ENCODE data around the gene IGF2BP2. TPM values are rescaled to one million over a fixed set of nuclear protein-coding genes. Genes with fewer than 3 reads are reported as not detected.

Gene IGF2BP2
- total and polyA plus RNA-seq, 4 donors, result 7.8 to 92.6 (median 11.8) TPM

DNA sequence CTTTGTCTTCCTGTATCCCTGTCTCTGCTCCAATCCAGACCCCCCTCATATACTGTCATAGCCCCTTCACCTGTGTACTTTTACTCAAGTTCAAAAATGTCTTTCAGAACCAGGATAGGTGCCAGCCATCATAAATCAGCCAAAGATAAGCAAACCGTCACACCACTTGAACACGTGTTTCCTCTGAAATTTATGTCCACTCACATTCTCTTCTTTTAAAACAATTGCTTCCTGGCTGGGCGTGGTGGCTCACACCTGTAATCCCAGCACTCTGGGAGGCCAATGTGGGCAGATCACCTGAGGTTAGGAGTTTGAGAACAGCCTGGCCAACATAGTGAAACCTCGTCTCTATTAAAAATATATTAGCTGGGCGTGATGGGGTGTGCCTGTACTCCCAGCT lies 74.1 kb downstream of the IGF2BP2 start:
- Histone ChIP-seq H3K4me1 (ENCODE audit: control insufficient read depth in 5 of 5, insufficient read depth in 5 of 5, low read length in 5 of 5) (peaks cover 0 to 10% (median 3%) of the 10 kb centered on the region in 5 donors), H3K9me3 (ENCODE audit: control insufficient read depth in 4 of 4, insufficient read depth in 3 of 4, low read length in 3 of 4) (peaks cover 0 to 3% (median 1%) of the 10 kb centered on the region in 4 donors), H3K9ac (ENCODE audit: insufficient read depth in 1 of 2, low read length in 2 of 2) (no peak overlapping the region), H3K27me3 (ENCODE audit: control insufficient read depth in 3 of 3, insufficient read depth in 3 of 3, low read length in 2 of 3) (no peaks in the 10 kb centered on the region), H3K36me3 (ENCODE audit: control insufficient read depth in 4 of 4, insufficient read depth in 4 of 4, low read length in 4 of 4) (peaks cover 0 to 6% (median under 1%) of the 10 kb centered on the region in 4 donors), H3K4me3 (no peak overlapping the region), H3K27ac (ENCODE audit: low read depth in 1 of 2, low read length in 1 of 2) (no peak overlapping the region)
- TF ChIP-seq, protein P1, sequence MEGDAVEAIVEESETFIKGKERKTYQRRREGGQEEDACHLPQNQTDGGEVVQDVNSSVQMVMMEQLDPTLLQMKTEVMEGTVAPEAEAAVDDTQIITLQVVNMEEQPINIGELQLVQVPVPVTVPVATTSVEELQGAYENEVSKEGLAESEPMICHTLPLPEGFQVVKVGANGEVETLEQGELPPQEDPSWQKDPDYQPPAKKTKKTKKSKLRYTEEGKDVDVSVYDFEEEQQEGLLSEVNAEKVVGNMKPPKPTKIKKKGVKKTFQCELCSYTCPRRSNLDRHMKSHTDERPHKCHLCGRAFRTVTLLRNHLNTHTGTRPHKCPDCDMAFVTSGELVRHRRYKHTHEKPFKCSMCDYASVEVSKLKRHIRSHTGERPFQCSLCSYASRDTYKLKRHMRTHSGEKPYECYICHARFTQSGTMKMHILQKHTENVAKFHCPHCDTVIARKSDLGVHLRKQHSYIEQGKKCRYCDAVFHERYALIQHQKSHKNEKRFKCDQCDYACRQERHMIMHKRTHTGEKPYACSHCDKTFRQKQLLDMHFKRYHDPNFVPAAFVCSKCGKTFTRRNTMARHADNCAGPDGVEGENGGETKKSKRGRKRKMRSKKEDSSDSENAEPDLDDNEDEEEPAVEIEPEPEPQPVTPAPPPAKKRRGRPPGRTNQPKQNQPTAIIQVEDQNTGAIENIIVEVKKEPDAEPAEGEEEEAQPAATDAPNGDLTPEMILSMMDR (IDR thresholded peaks at IDR 0.05; ENCODE audit: control extremely low read depth, extremely low read depth), result no peak
- 59 to 65% methylated on average over 5 of the region's 5 CpGs for WGBS, 2 donors
- DNase-seq (no peak), ATAC-seq (ENCODE audit: insufficient read depth, low FRiP score) (no peak)

- Histone ChIP-seq H3K27me3 (ENCODE audit: control insufficient read depth in 3 of 3, insufficient read depth in 3 of 3, low read length in 2 of 3) (no peaks in the 10 kb centered on the region), H3K9me3 (ENCODE audit: control insufficient read depth in 4 of 4, insufficient read depth in 3 of 4, low read length in 3 of 4) (no peaks in the 10 kb centered on the region), H3K4me3 (no peak overlapping the region), H3K4me1 (ENCODE audit: control insufficient read depth in 5 of 5, insufficient read depth in 5 of 5, low read length in 5 of 5) (peaks cover 0 to 17% (median 6%) of the 10 kb centered on the region in 5 donors), H3K27ac (ENCODE audit: low read depth in 1 of 2, low read length in 1 of 2) (no peak overlapping the region), H3K36me3 (ENCODE audit: control insufficient read depth in 4 of 4, insufficient read depth in 4 of 4, low read length in 4 of 4) (peaks cover 0 to 6% (median 0%) of the 10 kb centered on the region in 4 donors), H3K9ac (ENCODE audit: insufficient read depth in 1 of 2, low read length in 2 of 2) (no peak overlapping the region)
- TF ChIP-seq, protein P1 (IDR thresholded peaks at IDR 0.05; ENCODE audit: control extremely low read depth, extremely low read depth), result no peak
- no peak for ATAC-seq (ENCODE audit: insufficient read depth, low FRiP score)
- DNase-seq, result no peak
- 82 to 83% methylated on average over 1 of the region's 1 CpG for WGBS, 2 donors
Observed at GRCh38 chr3:185750015-185750414, 74.8 kb downstream of the IGF2BP2 start.

DNA sequence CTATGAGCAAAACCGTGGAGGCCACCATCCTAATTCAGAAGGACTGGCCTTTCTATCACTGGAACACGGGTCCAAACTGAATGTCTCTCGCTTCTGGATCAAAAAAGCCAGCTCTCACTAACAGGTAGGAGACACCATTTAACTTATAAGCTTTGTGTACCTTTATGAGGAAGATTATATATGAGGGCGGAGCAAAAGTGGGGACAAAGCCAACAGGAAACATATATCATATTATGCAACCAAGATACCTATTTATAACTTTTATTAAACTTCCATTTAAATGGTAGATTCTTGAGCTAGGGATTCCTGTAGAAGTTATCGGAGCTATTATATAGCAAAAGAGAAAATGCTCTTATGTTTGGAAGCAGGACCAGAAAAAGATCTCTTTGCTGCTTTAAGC lies 78.4 kb downstream of the IGF2BP2 start:
- Histone ChIP-seq H3K9ac (ENCODE audit: insufficient read depth in 1 of 2, low read length in 2 of 2) (no peak overlapping the region), H3K27ac (ENCODE audit: low read depth in 1 of 2, low read length in 1 of 2) (peak overlapping the region in 1 of 2 donors; percentile 58), H3K4me1 (ENCODE audit: control insufficient read depth in 5 of 5, insufficient read depth in 5 of 5, low read length in 5 of 5) (peaks cover 0 to 18% (median 7%) of the 10 kb centered on the region in 5 donors), H3K9me3 (ENCODE audit: control insufficient read depth in 4 of 4, insufficient read depth in 3 of 4, low read length in 3 of 4) (no peaks in the 10 kb centered on the region), H3K36me3 (ENCODE audit: control insufficient read depth in 4 of 4, insufficient read depth in 4 of 4, low read length in 4 of 4) (peaks cover 0 to 2% (median 0%) of the 10 kb centered on the region in 4 donors), H3K4me3 (no peak overlapping the region), H3K27me3 (ENCODE audit: control insufficient read depth in 3 of 3, insufficient read depth in 3 of 3, low read length in 2 of 3) (no peaks in the 10 kb centered on the region)
- DNase-seq, result no peak
- WGBS, 2 donors, result 41 to 54% methylated on average over 5 of the region's 5 CpGs
- no peak for ATAC-seq (ENCODE audit: insufficient read depth, low FRiP score)
- TF ChIP-seq, protein P1 (IDR thresholded peaks at IDR 0.05; ENCODE audit: control extremely low read depth, extremely low read depth), result no peak
